Activated T-cell treated with anti-CD3 and anti-CD28 coated beads, Interleukin-2, amount 50 U/mL, for 4 hours (primary cell): ENCODE results near the gene AASDH. TPM values are rescaled to one million over a fixed set of nuclear protein-coding genes. Genes with fewer than 3 reads are reported as not detected.
"Not testable (repeated sequence)": the region's sequence is repeated elsewhere in the genome, so short reads cannot be mapped to it uniquely, and the experiment has no call there.

Source experiments
- ATAC-seq, 2 donors: fragments of 200-7000 bp; cut with Tn5 transposase; one replicate each; pipeline ENCODE4 v1.10.0; 2021
- DNase-seq: peaks from one replicate; pipeline ENCODE4 v3.0.0-alpha.2; 2020
- H3K27me3 Mint-ChIP-seq: one replicate; pipeline ENCODE4 v1.8.0; 2021; ENCODE audit warnings: low read depth, mixed read lengths
- H3K36me3 Mint-ChIP-seq: one replicate; pipeline ENCODE4 v1.8.0; 2022; ENCODE audit warnings: mixed read lengths; ENCODE audit not compliant: insufficient read depth
- H3K4me1 Mint-ChIP-seq: one replicate; pipeline ENCODE4 v1.8.0; 2021; ENCODE audit warnings: low read depth, mixed read lengths
- H3K4me3 Mint-ChIP-seq: one replicate; pipeline ENCODE4 v1.8.0; 2021; ENCODE audit warnings: mild to moderate bottlenecking, moderate library complexity, mixed read lengths
- H3K9me3 Mint-ChIP-seq: one replicate; pipeline ENCODE4 v1.8.0; 2021; ENCODE audit warnings: mixed read lengths
- total RNA-seq, 3 donors: library from RNA; stranded (reverse); gene quantifications; one replicate each; pipeline ENCODE4 v1.2.1, GENCODE V29; 2021

The AASDH gene
- total RNA-seq, 3 donors from 2014 or later: 6.5 to 9.5 (median 7.9) TPM

DNA sequence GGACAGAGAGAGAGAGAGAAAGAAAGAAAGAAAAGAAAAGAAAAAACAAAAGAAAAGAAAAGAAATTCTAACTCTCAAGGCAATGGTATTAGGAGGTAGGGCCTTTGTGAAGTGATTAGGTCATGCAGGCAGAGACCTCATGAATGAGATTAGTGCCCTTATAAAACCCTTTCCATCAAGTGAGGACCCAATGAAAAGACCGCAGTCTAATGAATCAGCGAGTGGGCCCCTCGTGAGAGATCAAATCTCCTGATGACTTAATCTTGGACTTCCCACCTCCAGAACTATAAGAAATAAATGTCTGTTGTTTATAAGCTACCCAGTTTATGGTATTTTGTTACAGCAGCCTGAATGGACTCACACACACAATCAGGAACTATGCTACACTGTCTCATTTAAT, 16.9 kb downstream of the AASDH start:
- no peak for DNase-seq
- ATAC-seq: no peak
- H3K4me1 Mint-ChIP-seq: no peaks in the 10 kb centered on the region
- no peaks in the 10 kb centered on the region for H3K27me3 Mint-ChIP-seq
- H3K36me3 Mint-ChIP-seq: peaks cover 32% of the 10 kb centered on the region
- no peak overlapping the region for H3K4me3 Mint-ChIP-seq
- no peaks in the 10 kb centered on the region for H3K9me3 Mint-ChIP-seq

DNA sequence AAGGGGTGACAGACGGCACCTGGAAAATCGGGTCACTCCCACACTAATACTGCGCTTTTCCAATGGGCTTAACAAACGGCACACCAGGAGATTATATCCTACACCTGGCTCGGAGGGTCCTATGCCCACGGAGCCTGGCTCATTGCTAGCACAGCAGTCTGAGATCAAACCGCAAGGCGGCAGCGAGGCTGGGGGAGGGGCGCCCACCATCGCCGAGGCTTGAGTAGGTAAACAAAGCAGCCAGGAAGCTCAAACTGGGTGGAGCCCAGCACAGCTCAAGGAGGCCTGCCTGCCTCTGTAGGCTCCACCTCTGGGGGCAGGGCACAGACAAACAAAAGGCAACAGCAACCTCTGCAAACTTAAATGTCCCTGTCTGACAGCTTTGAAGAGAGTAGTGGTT, 24.3 kb downstream of the AASDH start:
- H3K4me1 Mint-ChIP-seq, H3K9me3 Mint-ChIP-seq, H3K27me3 Mint-ChIP-seq, H3K4me3 Mint-ChIP-seq, ATAC-seq, DNase-seq: not testable (repeated sequence)
- H3K36me3 Mint-ChIP-seq: peaks cover 30% of the 10 kb centered on the region

DNA sequence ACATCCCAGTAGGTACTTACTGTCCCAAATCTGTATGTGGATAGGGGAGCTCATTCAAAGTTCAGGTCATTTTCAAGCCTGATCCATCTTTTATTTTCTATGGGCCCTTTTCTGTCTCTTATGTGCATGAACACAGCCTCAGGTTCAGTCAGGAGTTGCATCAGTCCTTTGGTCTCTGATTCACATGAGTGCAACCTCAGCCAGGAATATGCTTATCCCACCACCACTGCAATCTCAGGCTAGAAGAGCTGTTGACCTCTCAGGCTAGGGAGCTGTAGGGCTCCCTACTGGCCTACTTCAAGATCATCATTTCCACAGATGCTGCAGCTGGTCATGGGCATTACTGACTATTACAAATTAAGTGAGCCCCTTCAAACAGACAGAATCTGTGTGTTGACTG, 27.2 kb downstream of the AASDH start:
- DNase-seq: no peak
- Mint-ChIP-seq H3K27me3 (no peaks in the 10 kb centered on the region), H3K4me3 (no peak overlapping the region), H3K4me1 (peaks cover 2% of the 10 kb centered on the region), H3K36me3 (peaks cover 23% of the 10 kb centered on the region), H3K9me3 (peaks cover 5% of the 10 kb centered on the region)
- ATAC-seq: no peak

DNA sequence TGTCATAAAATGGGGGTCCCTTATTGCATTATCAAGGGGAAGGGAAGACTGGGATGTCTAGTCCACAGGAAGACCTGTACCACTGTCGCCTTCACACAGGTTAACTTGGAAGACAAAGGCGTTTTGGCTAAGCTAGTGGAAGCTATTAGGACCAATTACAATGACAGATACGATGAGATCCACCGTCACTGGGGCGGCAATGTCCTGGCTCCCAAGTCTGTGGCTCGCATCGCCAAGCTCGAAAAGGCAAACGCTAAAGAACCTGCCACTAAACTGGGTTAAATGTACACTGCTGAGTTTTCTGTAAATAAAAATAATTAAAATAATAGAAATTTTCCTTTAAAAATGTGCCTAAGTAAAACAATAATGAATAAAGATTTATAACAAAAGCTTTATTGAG, 30.6 kb downstream of the AASDH start:
- DNase-seq: no peak
- no peak for ATAC-seq
- no peak overlapping the region for H3K4me3 Mint-ChIP-seq
- peaks cover 21% of the 10 kb centered on the region for H3K36me3 Mint-ChIP-seq
- H3K27me3 Mint-ChIP-seq: no peaks in the 10 kb centered on the region
- H3K9me3 Mint-ChIP-seq: no peaks in the 10 kb centered on the region
- no peaks in the 10 kb centered on the region for H3K4me1 Mint-ChIP-seq

DNA sequence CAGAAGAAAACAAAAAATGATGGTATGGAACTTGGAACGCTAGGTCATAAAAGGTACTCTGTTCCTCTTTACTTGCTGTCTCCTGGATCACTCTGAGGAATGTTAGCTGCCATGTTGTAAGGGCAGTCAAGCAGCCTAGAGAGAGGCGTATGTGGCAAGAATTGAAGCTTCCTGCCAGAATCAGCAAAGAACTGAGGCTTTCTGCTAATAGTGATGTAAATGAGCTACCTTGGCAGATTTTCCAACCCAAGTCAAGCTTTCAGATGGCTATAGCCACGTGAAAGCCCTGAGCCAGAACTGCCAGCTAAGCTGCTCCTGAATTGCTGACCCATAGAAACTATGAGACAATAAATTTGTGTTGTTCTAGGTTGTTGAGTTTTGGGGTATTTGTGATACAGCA, 38.7 kb downstream of the AASDH start:
- Mint-ChIP-seq H3K27me3 (no peaks in the 10 kb centered on the region), H3K36me3 (peaks cover 26% of the 10 kb centered on the region), H3K4me3 (no peak overlapping the region), H3K4me1 (no peaks in the 10 kb centered on the region), H3K9me3 (no peaks in the 10 kb centered on the region)
- DNase-seq (no peak), ATAC-seq (no peak)

DNA sequence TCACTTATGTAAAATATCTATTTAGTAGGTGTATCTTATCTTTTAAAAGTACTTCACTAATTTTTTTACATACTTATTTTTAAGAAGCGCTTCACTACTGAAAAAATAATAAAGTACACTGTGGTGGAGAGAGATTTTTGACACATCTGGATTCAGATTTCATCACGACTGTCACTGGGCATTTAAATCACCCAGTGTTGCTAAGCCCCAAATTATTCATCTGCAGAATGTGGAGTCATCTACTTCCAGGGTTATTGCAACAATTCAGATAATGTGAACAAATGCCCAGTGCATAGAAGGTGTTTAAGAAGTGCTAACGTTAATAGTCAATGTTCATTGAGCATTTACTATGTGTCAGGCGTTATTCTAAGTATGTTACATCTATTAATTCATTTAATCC, 41.8 kb downstream of the AASDH start:
- no peak for ATAC-seq
- no peak for DNase-seq
- Mint-ChIP-seq H3K9me3 (no peaks in the 10 kb centered on the region), H3K4me3 (no peak overlapping the region), H3K36me3 (peaks cover 24% of the 10 kb centered on the region), H3K4me1 (no peaks in the 10 kb centered on the region), H3K27me3 (no peaks in the 10 kb centered on the region)

DNA sequence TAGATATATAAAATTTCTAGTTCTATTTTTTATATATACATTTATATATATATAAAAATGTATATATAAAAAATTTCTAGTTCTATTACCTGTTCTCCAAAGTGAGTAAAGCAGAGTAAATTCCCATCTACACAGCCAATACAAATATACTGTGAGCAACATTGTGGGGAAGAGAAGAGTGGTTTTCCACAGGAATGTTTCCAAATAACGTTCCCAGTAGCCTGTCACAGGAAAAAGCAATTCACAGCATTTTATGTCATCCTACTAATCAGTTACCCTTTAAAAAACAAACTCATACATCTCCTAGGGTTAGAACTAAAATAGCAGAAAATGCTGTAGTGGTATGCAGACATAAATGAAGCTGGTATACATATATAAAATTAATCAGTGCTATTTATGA, 44.5 kb downstream of the AASDH start:
- DNase-seq (no peak), ATAC-seq (no peak)
- peaks cover 19% of the 10 kb centered on the region for H3K36me3 Mint-ChIP-seq
- no peaks in the 10 kb centered on the region for H3K9me3 Mint-ChIP-seq
- no peaks in the 10 kb centered on the region for H3K27me3 Mint-ChIP-seq
- H3K4me1 Mint-ChIP-seq: no peaks in the 10 kb centered on the region
- no peak overlapping the region for H3K4me3 Mint-ChIP-seq

DNA sequence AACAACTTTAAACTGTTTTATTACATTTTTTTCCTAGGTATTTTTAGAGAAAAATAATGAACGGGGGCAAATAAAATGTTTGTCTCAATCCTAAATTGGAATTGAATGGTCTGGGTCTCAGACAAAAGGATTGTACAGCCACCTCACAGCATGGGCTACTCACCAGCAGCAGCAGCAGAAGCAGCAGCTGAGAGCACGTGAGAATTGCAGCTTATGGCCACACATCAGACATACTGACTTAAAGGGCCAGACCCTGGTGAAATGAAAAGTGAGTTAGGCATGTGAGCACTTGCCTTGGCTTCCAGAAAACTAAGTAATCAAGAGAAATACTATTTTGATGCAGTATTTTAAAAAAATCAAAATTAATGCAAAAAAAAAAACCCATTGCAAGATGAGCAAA, 56.6 kb downstream of the AASDH start:
- Mint-ChIP-seq H3K4me1 (no peaks in the 10 kb centered on the region), H3K9me3 (peaks cover 7% of the 10 kb centered on the region), H3K4me3 (no peak overlapping the region), H3K36me3 (no peaks in the 10 kb centered on the region), H3K27me3 (no peaks in the 10 kb centered on the region)
- DNase-seq (no peak), ATAC-seq (no peak)

DNA sequence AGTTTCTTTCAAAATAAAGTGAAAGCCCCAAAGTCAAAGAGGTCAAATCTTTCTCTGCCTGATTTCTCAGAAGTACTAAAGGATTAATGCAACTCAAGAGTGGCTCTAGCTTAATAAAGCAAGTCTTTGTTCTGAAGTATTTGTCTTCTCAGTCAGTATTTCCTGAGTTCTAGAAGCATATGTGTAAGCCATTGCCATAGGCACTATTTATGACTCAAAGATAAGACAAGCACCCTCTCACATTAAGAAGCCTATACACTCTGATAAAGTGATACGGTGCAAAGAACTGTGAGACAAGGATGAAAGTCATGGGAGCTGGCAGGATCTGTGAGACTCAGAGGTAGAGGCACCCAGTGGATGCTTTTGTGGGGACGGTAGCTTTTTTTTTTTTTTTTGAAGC, 60.9 kb downstream of the AASDH start:
- Mint-ChIP-seq H3K27me3 (no peaks in the 10 kb centered on the region), H3K4me3 (no peak overlapping the region), H3K4me1 (no peaks in the 10 kb centered on the region), H3K36me3 (no peaks in the 10 kb centered on the region), H3K9me3 (no peaks in the 10 kb centered on the region)
- ATAC-seq (no peak), DNase-seq (no peak)

DNA sequence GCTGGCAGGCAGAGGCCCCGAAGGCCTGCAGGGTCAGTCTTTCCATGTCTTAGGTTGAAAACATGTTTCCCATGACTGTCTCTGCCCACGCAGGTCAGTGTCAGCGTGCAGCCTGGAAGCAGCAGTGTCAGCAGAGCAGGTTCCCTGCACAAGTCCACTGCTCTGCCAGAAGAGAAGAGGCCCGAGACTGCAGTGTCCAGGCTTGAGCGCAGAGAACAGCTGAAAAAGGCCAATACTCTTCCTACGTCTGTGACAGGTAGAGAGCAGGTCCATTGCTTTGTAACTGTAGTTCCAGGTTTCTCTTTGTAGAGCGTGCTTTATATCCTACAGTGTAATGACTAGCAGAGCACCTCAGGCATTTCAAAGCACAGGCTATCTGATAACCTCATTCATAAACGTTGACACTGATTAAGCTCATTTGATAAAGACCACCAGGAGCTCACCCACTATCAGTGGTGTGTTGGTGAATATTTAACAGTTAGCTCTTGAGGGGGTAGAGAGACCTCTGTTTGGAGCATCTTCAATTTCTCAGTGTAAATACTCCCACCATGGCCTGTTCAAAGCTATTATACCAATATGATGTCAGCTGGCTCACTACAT, 63.2 kb downstream of the AASDH start:
- no peaks in the 10 kb centered on the region for H3K4me1 Mint-ChIP-seq
- no peaks in the 10 kb centered on the region for H3K9me3 Mint-ChIP-seq
- H3K4me3 Mint-ChIP-seq: no peak overlapping the region
- ATAC-seq (no peak), DNase-seq (no peak)
- H3K36me3 Mint-ChIP-seq: no peaks in the 10 kb centered on the region
- H3K27me3 Mint-ChIP-seq: no peaks in the 10 kb centered on the region

DNA sequence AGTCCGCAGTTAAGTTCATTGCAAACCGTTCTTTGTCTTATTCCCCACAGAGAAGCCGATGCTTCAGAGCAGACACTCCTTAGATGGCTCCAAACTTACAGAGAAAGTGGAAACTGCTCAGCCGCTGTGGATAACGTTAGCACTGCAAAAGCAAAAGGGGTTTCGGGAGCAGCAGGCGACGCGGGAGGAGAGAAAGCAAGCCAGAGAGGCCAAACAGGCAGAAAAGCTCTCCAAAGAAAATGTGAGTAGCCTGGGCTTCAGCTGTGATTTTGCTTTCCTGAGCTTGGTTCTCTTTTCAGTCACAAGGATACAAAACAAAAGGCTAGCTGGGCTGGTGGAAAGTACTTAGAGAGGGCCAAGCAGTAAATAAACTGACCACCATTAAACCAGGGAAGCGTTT, 64.0 kb downstream of the AASDH start:
- H3K4me1 Mint-ChIP-seq: no peaks in the 10 kb centered on the region
- DNase-seq (no peak), ATAC-seq (no peak)

DNA sequence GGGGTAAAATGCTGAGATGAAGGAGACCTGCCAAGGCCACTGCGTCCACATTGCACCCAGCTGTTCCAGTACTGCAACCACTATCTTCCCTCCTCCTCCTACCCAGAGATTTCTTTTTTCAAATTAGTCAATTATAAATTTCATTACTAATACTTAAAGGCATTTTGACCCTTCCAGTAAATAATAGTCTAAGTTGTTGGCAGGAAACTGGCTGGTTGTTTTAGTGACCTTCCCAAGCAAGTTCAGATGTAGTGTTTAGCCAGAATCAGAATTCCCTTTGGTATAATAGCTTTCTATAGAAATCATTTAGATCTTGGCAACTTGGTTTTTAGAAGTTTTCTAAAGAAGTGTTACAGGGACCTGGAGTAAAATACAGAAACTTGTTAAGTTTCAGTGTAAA, 66.0 kb downstream of the AASDH start:
- H3K9me3 Mint-ChIP-seq: no peaks in the 10 kb centered on the region
- H3K27me3 Mint-ChIP-seq: no peaks in the 10 kb centered on the region
- H3K36me3 Mint-ChIP-seq: no peaks in the 10 kb centered on the region
- no peak overlapping the region for H3K4me3 Mint-ChIP-seq
- no peak for DNase-seq
- H3K4me1 Mint-ChIP-seq: no peaks in the 10 kb centered on the region
- ATAC-seq: no peak

More for the DNA sequence above, 64.0 kb downstream of the AASDH start:
- no peaks in the 10 kb centered on the region for H3K9me3 Mint-ChIP-seq
- H3K36me3 Mint-ChIP-seq: no peaks in the 10 kb centered on the region
- H3K4me3 Mint-ChIP-seq: no peak overlapping the region
- no peaks in the 10 kb centered on the region for H3K27me3 Mint-ChIP-seq

DNA sequence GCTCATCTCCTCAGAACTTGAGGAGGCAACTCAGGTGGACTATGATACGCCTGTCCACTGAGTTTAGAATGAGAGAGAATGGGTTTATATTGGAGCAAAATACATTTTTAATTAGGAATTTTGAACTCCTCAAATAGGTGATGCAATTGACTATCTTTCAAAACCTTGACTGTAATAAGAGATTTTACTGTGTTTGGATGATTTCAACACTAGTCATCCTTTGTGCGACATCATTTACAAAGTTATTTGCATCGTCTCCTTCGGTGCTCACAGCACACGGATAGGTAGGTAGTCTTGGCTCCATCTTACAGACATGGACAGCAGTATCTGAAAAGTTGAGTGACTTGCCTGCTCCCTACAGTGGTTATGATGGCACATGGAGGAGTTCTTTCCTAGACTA, 67.0 kb downstream of the AASDH start:
- H3K4me3 Mint-ChIP-seq: no peak overlapping the region
- no peaks in the 10 kb centered on the region for H3K36me3 Mint-ChIP-seq
- H3K9me3 Mint-ChIP-seq: no peaks in the 10 kb centered on the region
- H3K27me3 Mint-ChIP-seq: no peaks in the 10 kb centered on the region
- no peak for DNase-seq
- ATAC-seq: no peak
- no peaks in the 10 kb centered on the region for H3K4me1 Mint-ChIP-seq

DNA sequence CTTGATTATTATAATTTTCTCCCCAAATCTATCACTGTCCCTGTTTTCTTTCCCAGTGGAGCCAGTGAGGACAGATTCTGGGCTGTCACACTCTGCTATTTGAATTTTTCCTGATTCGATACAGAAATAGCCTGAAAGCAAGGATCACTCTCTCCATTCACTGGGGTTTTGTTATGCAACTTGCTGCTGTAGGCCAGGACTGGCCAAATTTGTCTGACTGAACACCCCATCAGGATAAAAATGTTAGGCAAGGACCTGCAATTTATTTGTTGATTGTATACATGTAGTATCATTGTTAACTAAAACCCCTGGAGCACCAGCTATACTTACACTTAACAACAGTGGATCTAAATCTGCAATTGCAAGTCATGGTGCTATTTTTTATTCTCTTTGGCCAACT, 68.7 kb downstream of the AASDH start:
- no peak for DNase-seq
- Mint-ChIP-seq H3K4me1 (no peaks in the 10 kb centered on the region), H3K9me3 (no peaks in the 10 kb centered on the region), H3K27me3 (no peaks in the 10 kb centered on the region), H3K4me3 (no peak overlapping the region), H3K36me3 (no peaks in the 10 kb centered on the region)
- ATAC-seq: no peak

DNA sequence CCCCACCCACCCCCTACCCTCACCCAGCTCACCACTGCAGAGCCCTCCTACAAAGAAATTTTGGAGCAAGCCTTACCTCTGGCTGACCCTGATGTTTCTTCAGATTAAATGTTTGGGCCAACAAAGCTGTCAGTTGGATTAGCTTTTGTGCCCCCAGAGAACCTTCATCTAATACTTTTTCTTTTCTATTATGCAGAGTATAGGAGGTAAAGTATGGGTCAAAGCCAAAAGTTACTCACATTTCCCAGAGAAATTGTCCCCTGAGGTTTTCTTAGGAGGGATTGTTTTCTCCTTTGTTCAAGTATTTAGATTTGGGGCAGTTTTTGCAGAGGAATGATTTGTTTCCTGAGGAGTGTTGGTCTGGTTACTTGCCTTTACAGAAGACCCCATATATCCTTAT, 69.5 kb downstream of the AASDH start:
- H3K4me3 Mint-ChIP-seq: no peak overlapping the region
- no peaks in the 10 kb centered on the region for H3K4me1 Mint-ChIP-seq
- H3K27me3 Mint-ChIP-seq: no peaks in the 10 kb centered on the region
- DNase-seq (no peak), ATAC-seq (no peak)
- no peaks in the 10 kb centered on the region for H3K36me3 Mint-ChIP-seq
- H3K9me3 Mint-ChIP-seq: no peaks in the 10 kb centered on the region
